Measurements from ENCODE around the gene CRBN.

CRBN gene

DNA sequence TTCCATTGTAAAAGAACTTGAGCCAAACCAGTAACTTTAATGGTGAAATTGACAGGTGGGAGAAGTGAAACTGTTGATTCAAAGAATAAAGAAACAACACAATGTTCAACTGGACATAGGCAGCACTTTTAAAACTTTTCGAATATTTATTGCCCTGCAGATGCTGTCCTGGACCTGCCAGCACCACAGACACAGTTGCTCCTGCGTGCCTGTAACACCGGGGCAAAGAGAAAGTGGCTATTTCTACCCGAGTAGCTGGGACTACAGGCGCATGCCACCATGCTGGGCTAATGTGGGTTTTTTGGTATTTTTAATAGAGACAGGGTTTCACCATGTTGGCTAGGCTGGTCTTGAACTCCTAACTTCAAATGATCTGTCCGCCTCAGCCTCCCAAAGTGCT, 76.7 kb downstream of the CRBN start:
- no peaks in the 10 kb centered on the region for H3K4me1 ChIP-seq (ENCODE audit: control insufficient read depth in 1 of 2, insufficient read depth in 2 of 2, low read length in 2 of 2)
- no peak overlapping the region for H3K9ac ChIP-seq (ENCODE audit: low read depth in 1 of 2, low read length in 2 of 2)
- no peaks in the 10 kb centered on the region for H3K27me3 ChIP-seq (ENCODE audit: control insufficient read depth in 1 of 2, insufficient read depth in 2 of 2, low read length in 2 of 2)
- H3K27ac ChIP-seq (ENCODE audit: low read depth, low read length), result no peak overlapping the region
- no peaks in the 10 kb centered on the region for H3K36me3 ChIP-seq (ENCODE audit: control insufficient read depth in 1 of 2, insufficient read depth in 2 of 2, low read length in 2 of 2)
- no peaks in the 10 kb centered on the region for H3K9me3 ChIP-seq (ENCODE audit: control insufficient read depth in 1 of 2, low read length in 2 of 2)
- H3K4me3 ChIP-seq (ENCODE audit: low read depth in 1 of 2, low read length in 2 of 2), result no peak overlapping the region

DNA sequence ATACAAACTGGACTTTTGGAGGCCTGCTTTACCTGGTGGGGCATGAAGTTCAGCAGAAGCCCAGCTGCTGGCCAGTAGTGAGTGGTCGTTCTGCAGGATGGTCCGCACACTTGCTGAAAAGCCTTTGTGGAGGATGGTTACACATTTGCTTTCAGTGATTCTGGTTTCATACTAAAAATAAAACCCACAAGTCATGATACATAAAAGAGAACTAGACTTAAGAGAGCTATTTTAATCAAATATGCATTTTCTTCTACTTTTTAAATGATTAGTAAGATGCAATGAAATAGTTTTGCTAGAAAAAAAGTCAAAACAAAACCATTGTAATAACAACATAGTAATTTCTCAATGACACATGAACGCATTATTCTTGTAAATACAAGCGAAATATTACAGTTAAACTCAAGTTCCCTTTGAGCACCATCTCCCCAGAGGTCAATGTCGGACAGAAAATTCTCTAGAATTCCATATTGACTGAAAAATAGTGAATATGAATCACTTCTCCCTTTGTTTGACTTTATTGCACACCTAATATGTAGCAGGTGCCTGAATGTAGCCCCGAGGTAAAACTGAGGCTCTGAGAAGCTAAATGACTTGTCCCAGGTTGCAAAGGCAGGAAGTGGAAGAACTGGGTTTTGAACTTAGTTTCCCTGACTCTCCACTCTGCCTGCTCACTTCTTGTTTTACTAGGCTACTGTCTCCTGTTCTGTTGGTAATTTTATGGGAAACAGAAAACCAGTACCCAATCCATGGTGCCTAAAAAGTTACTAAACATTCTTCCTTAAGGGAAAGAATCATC, 77.6 kb downstream of the CRBN start:
- Histone ChIP-seq H3K27ac (ENCODE audit: low read depth, low read length) (no peak overlapping the region), H3K9ac (ENCODE audit: low read depth in 1 of 2, low read length in 2 of 2) (no peak overlapping the region), H3K9me3 (ENCODE audit: control insufficient read depth in 1 of 2, low read length in 2 of 2) (no peaks in the 10 kb centered on the region), H3K27me3 (ENCODE audit: control insufficient read depth in 1 of 2, insufficient read depth in 2 of 2, low read length in 2 of 2) (no peaks in the 10 kb centered on the region), H3K36me3 (ENCODE audit: control insufficient read depth in 1 of 2, insufficient read depth in 2 of 2, low read length in 2 of 2) (no peaks in the 10 kb centered on the region), H3K4me1 (ENCODE audit: control insufficient read depth in 1 of 2, insufficient read depth in 2 of 2, low read length in 2 of 2) (no peaks in the 10 kb centered on the region), H3K4me3 (ENCODE audit: low read depth in 1 of 2, low read length in 2 of 2) (no peak overlapping the region)
